ENCODE data around the gene PHACTR3. TPM values are rescaled to one million over a fixed set of nuclear protein-coding genes. Genes with fewer than 3 reads are reported as not detected.

The PHACTR3 gene
- total RNA-seq, 2 donors from 2014 or later: 0.13 TPM; not detected in 1

GRCh38 chr20:59782986-59783640 is 178.8 kb downstream of the PHACTR3 start:
- H3K36me3 ChIP-seq (ENCODE audit: control insufficient read depth, insufficient read depth, low read length): no peaks in the 10 kb centered on the region
- H3K36me3 Mint-ChIP-seq (ENCODE audit: low read depth): no peaks in the 10 kb centered on the region
- H3K9me3 ChIP-seq (ENCODE audit: control insufficient read depth, low read length): no peaks in the 10 kb centered on the region
- peak; percentile 95 for DNase-seq
- no peak overlapping the region for H3K4me3 Mint-ChIP-seq
- no peaks in the 10 kb centered on the region for H3K4me1 ChIP-seq (ENCODE audit: control insufficient read depth, insufficient read depth, low read length)
- no peaks in the 10 kb centered on the region for H3K9me3 Mint-ChIP-seq
- H3K4me3 ChIP-seq (ENCODE audit: low read length): no peak overlapping the region
- H3K4me1 Mint-ChIP-seq: peaks cover 7% of the 10 kb centered on the region
- no peak overlapping the region for H3K9ac ChIP-seq (ENCODE audit: extremely low read depth, low read length, poor library complexity, severe bottlenecking)
- H3K27me3 ChIP-seq (ENCODE audit: control insufficient read depth, insufficient read depth, low read length, poor library complexity, severe bottlenecking): peaks cover 5% of the 10 kb centered on the region
- H3K27ac ChIP-seq (ENCODE audit: low read depth, low read length): no peak overlapping the region
- TF ChIP-seq CTCF (conservative IDR thresholded peaks at IDR 0.05): peak; percentile 94
- peaks cover 20% of the 10 kb centered on the region for H3K27me3 Mint-ChIP-seq (ENCODE audit: insufficient read depth)
- no peak overlapping the region for H3K27ac Mint-ChIP-seq
- 20 to 34% methylated on average over 4 to 14 of the region's 14 CpGs for WGBS, 2 experiments (ENCODE audit: insufficient coverage in 1 of 2, insufficient read length in 1 of 2)

- Histone ChIP-seq H3K9ac (ENCODE audit: extremely low read depth, low read length, poor library complexity, severe bottlenecking) (no peak overlapping the region), H3K36me3 (ENCODE audit: control insufficient read depth, insufficient read depth, low read length) (no peaks in the 10 kb centered on the region), H3K9me3 (ENCODE audit: control insufficient read depth, low read length) (peaks cover 1% of the 10 kb centered on the region), H3K4me3 (ENCODE audit: low read length) (no peak overlapping the region), H3K4me1 (ENCODE audit: control insufficient read depth, insufficient read depth, low read length) (no peaks in the 10 kb centered on the region), H3K27ac (ENCODE audit: low read depth, low read length) (no peak overlapping the region), H3K27me3 (ENCODE audit: control insufficient read depth, insufficient read depth, low read length, poor library complexity, severe bottlenecking) (peaks cover under 1% of the 10 kb centered on the region)
- H3K4me3 Mint-ChIP-seq: no peak overlapping the region
- no peaks in the 10 kb centered on the region for H3K36me3 Mint-ChIP-seq (ENCODE audit: low read depth)
- peaks cover 17% of the 10 kb centered on the region for H3K27me3 Mint-ChIP-seq (ENCODE audit: insufficient read depth)
- no peaks in the 10 kb centered on the region for H3K9me3 Mint-ChIP-seq
- H3K27ac Mint-ChIP-seq: no peak overlapping the region
- no peak for TF ChIP-seq CTCF (conservative IDR thresholded peaks at IDR 0.05)
- peaks cover 7% of the 10 kb centered on the region for H3K4me1 Mint-ChIP-seq
- DNase-seq: peak; percentile 33
- WGBS, 2 experiments (ENCODE audit: insufficient coverage in 1 of 2, insufficient read length in 1 of 2): 84 to 89% methylated on average over 5 to 6 of the region's 6 CpGs
Measured at GRCh38 chr20:59783641-59784010, 179.3 kb downstream of the PHACTR3 start.

GRCh38 chr20:59784365-59784764 is 180.0 kb downstream of the PHACTR3 start:
- no peak overlapping the region for H3K9ac ChIP-seq (ENCODE audit: extremely low read depth, low read length, poor library complexity, severe bottlenecking)
- Mint-ChIP-seq H3K4me3 (no peak overlapping the region), H3K9me3 (no peaks in the 10 kb centered on the region), H3K36me3 (ENCODE audit: low read depth) (no peaks in the 10 kb centered on the region), H3K27me3 (ENCODE audit: insufficient read depth) (peaks cover 19% of the 10 kb centered on the region), H3K4me1 (peaks cover 3% of the 10 kb centered on the region), H3K27ac (no peak overlapping the region)
- no peak overlapping the region for H3K4me3 ChIP-seq (ENCODE audit: low read length)
- H3K9me3 ChIP-seq (ENCODE audit: control insufficient read depth, low read length): peaks cover 4% of the 10 kb centered on the region
- peak; percentile 25 for DNase-seq
- H3K27me3 ChIP-seq (ENCODE audit: control insufficient read depth, insufficient read depth, low read length, poor library complexity, severe bottlenecking): no peaks in the 10 kb centered on the region
- no peak for TF ChIP-seq CTCF (conservative IDR thresholded peaks at IDR 0.05)
- H3K36me3 ChIP-seq (ENCODE audit: control insufficient read depth, insufficient read depth, low read length): no peaks in the 10 kb centered on the region
- no peak overlapping the region for H3K27ac ChIP-seq (ENCODE audit: low read depth, low read length)
- H3K4me1 ChIP-seq (ENCODE audit: control insufficient read depth, insufficient read depth, low read length): no peaks in the 10 kb centered on the region
- WGBS, 2 experiments (ENCODE audit: insufficient coverage in 1 of 2, insufficient read length in 1 of 2): 95 to 100% methylated on average over 1 to 5 of the region's 5 CpGs
